Stimulated activated naive CD8-positive, alpha-beta T cell treated with anti-CD3 and anti-CD28 coated beads, Interleukin-15, Interleukin-2, amounts not matched to agents 100 ng/mL and 50 ng/mL, for 24 hours (primary cell): ENCODE measurements around the gene ARHGAP32.

ENCODE experiments used
- H3K27ac Mint-ChIP-seq: one replicate; pipeline ENCODE4 v1.8.0; 2021; ENCODE audit warnings: mild to moderate bottlenecking, mixed read lengths
- H3K27me3 Mint-ChIP-seq: one replicate; pipeline ENCODE4 v1.8.0; 2021; ENCODE audit warnings: mixed read lengths
- H3K36me3 Mint-ChIP-seq: one replicate; pipeline ENCODE4 v1.8.0; 2021; ENCODE audit warnings: low read depth, mixed read lengths
- H3K4me1 Mint-ChIP-seq: one replicate; pipeline ENCODE4 v1.8.0; 2021; ENCODE audit warnings: low read depth, mixed read lengths
- H3K4me3 Mint-ChIP-seq: one replicate; pipeline ENCODE4 v1.8.0; 2021; ENCODE audit warnings: mild to moderate bottlenecking, mixed read lengths
- H3K9me3 Mint-ChIP-seq: one replicate; pipeline ENCODE4 v1.8.0; 2021; ENCODE audit warnings: mixed read lengths

Gene ARHGAP32

GRCh38 chr11:128949791-128950454 lies 242.2 kb downstream of the ARHGAP32 start:
- Mint-ChIP-seq H3K27me3 (peaks cover 13% of the 10 kb centered on the region), H3K9me3 (no peaks in the 10 kb centered on the region), H3K4me3 (no peak overlapping the region), H3K27ac (no peak overlapping the region), H3K4me1 (no peaks in the 10 kb centered on the region), H3K36me3 (no peaks in the 10 kb centered on the region)

GRCh38 chr11:128948583-128948982 lies 243.5 kb downstream of the ARHGAP32 start:
- H3K4me3 Mint-ChIP-seq, result no peak overlapping the region
- H3K27me3 Mint-ChIP-seq, result peaks cover 13% of the 10 kb centered on the region
- H3K27ac Mint-ChIP-seq, result no peak overlapping the region
- no peaks in the 10 kb centered on the region for H3K36me3 Mint-ChIP-seq
- H3K4me1 Mint-ChIP-seq, result no peaks in the 10 kb centered on the region
- no peaks in the 10 kb centered on the region for H3K9me3 Mint-ChIP-seq

- H3K9me3 Mint-ChIP-seq, result no peaks in the 10 kb centered on the region
- H3K4me1 Mint-ChIP-seq, result no peaks in the 10 kb centered on the region
- H3K27ac Mint-ChIP-seq, result no peak overlapping the region
- H3K27me3 Mint-ChIP-seq, result peaks cover 13% of the 10 kb centered on the region
- H3K4me3 Mint-ChIP-seq, result no peak overlapping the region
- no peaks in the 10 kb centered on the region for H3K36me3 Mint-ChIP-seq
These were observed 244.4 kb downstream of the ARHGAP32 start for GRCh38 chr11:128947773-128948172.

- no peak overlapping the region for H3K27ac Mint-ChIP-seq
- H3K27me3 Mint-ChIP-seq, result peaks cover 13% of the 10 kb centered on the region
These were observed 245.5 kb downstream of the ARHGAP32 start for GRCh38 chr11:128946648-128947047.

GRCh38 chr11:128943428-128943976 lies 248.6 kb downstream of the ARHGAP32 start:
- H3K4me3 Mint-ChIP-seq, result no peak overlapping the region
- no peaks in the 10 kb centered on the region for H3K9me3 Mint-ChIP-seq
- H3K27me3 Mint-ChIP-seq, result peaks cover 4% of the 10 kb centered on the region
- H3K4me1 Mint-ChIP-seq, result no peaks in the 10 kb centered on the region
- no peak overlapping the region for H3K27ac Mint-ChIP-seq
- no peaks in the 10 kb centered on the region for H3K36me3 Mint-ChIP-seq

More at GRCh38 chr11:128946648-128947047, 245.5 kb downstream of the ARHGAP32 start:
- H3K4me3 Mint-ChIP-seq, result no peak overlapping the region
- no peaks in the 10 kb centered on the region for H3K36me3 Mint-ChIP-seq
- no peaks in the 10 kb centered on the region for H3K4me1 Mint-ChIP-seq
- H3K9me3 Mint-ChIP-seq, result no peaks in the 10 kb centered on the region

- H3K27ac Mint-ChIP-seq, result no peak within 1 kb of the TSS
- no peaks in the 10 kb centered on the region for H3K27me3 Mint-ChIP-seq
- no peak within 1 kb of the TSS for H3K4me3 Mint-ChIP-seq
- H3K4me1 Mint-ChIP-seq, result no peaks in the 10 kb centered on the region
- no peaks in the 10 kb centered on the region for H3K9me3 Mint-ChIP-seq
- H3K36me3 Mint-ChIP-seq, result no peaks in the 10 kb centered on the region
These were observed 249.2 kb downstream of the ARHGAP32 start, which contains the start of gene TP53AIP1 for GRCh38 chr11:128942817-128943427. TSS of gene TP53AIP1 (minus strand) at chr11:128942871. CDS start at chr11:128937818, 5,053 bp downstream.

GRCh38 chr11:128942272-128942612 lies 249.9 kb downstream of the ARHGAP32 start:
- no peaks in the 10 kb centered on the region for H3K27me3 Mint-ChIP-seq
- no peaks in the 10 kb centered on the region for H3K9me3 Mint-ChIP-seq
- H3K36me3 Mint-ChIP-seq, result no peaks in the 10 kb centered on the region
- no peak overlapping the region for H3K27ac Mint-ChIP-seq
- H3K4me3 Mint-ChIP-seq, result no peak overlapping the region
- no peaks in the 10 kb centered on the region for H3K4me1 Mint-ChIP-seq

- H3K27ac Mint-ChIP-seq, result no peak overlapping the region
- no peaks in the 10 kb centered on the region for H3K9me3 Mint-ChIP-seq
- H3K4me1 Mint-ChIP-seq, result no peaks in the 10 kb centered on the region
- no peaks in the 10 kb centered on the region for H3K36me3 Mint-ChIP-seq
- no peaks in the 10 kb centered on the region for H3K27me3 Mint-ChIP-seq
- no peak overlapping the region for H3K4me3 Mint-ChIP-seq
These were observed 250.4 kb downstream of the ARHGAP32 start for GRCh38 chr11:128941573-128942271.

- Mint-ChIP-seq H3K27ac (no peak overlapping the region), H3K4me3 (no peak overlapping the region), H3K27me3 (no peaks in the 10 kb centered on the region), H3K9me3 (no peaks in the 10 kb centered on the region), H3K4me1 (no peaks in the 10 kb centered on the region), H3K36me3 (no peaks in the 10 kb centered on the region)
These were observed 251.0 kb downstream of the ARHGAP32 start for GRCh38 chr11:128941110-128941509.

GRCh38 chr11:128940603-128941002 lies 251.5 kb downstream of the ARHGAP32 start:
- Mint-ChIP-seq H3K27ac (no peak overlapping the region), H3K4me1 (no peaks in the 10 kb centered on the region), H3K27me3 (no peaks in the 10 kb centered on the region), H3K4me3 (no peak overlapping the region), H3K36me3 (no peaks in the 10 kb centered on the region), H3K9me3 (no peaks in the 10 kb centered on the region)

- Mint-ChIP-seq H3K4me1 (no peaks in the 10 kb centered on the region), H3K36me3 (no peaks in the 10 kb centered on the region), H3K27me3 (no peaks in the 10 kb centered on the region), H3K9me3 (no peaks in the 10 kb centered on the region), H3K4me3 (no peak overlapping the region), H3K27ac (no peak overlapping the region)
These were observed 252.0 kb downstream of the ARHGAP32 start for GRCh38 chr11:128940156-128940555.

- Mint-ChIP-seq H3K27me3 (no peaks in the 10 kb centered on the region), H3K27ac (no peak overlapping the region), H3K4me1 (no peaks in the 10 kb centered on the region), H3K4me3 (no peak overlapping the region), H3K36me3 (no peaks in the 10 kb centered on the region), H3K9me3 (no peaks in the 10 kb centered on the region)
These were observed 252.5 kb downstream of the ARHGAP32 start for GRCh38 chr11:128939591-128939990.

- H3K36me3 Mint-ChIP-seq, result no peaks in the 10 kb centered on the region
- H3K27me3 Mint-ChIP-seq, result no peaks in the 10 kb centered on the region
These were observed 253.8 kb downstream of the ARHGAP32 start for GRCh38 chr11:128938156-128938885.

GRCh38 chr11:128937480-128937879 lies 254.6 kb downstream of the ARHGAP32 start:
- Mint-ChIP-seq H3K9me3 (no peaks in the 10 kb centered on the region), H3K4me1 (no peaks in the 10 kb centered on the region), H3K27me3 (no peaks in the 10 kb centered on the region), H3K27ac (no peak overlapping the region), H3K36me3 (no peaks in the 10 kb centered on the region), H3K4me3 (no peak overlapping the region)

More at GRCh38 chr11:128938156-128938885, 253.8 kb downstream of the ARHGAP32 start:
- H3K4me1 Mint-ChIP-seq, result no peaks in the 10 kb centered on the region
- no peak overlapping the region for H3K4me3 Mint-ChIP-seq
- H3K9me3 Mint-ChIP-seq, result no peaks in the 10 kb centered on the region
- no peak overlapping the region for H3K27ac Mint-ChIP-seq
